Erythroblast (primary cell): ENCODE measurements around the gene JAKMIP3.
"Not testable (repeated sequence)": the region's sequence is repeated elsewhere in the genome, so short reads cannot be mapped to it uniquely, and the experiment has no call there.

Source experiments
- GATA1 ChIP-seq: IDR thresholded peaks from 2 replicates; pipeline ENCODE4 v1.6.1; 2011; ENCODE audit warnings: low read depth, mild to moderate bottlenecking, control low read depth, low read length, moderate library complexity
- POLR2A ChIP-seq: IDR thresholded peaks from 2 replicates; pipeline ENCODE4 v1.6.1; 2011; ENCODE audit warnings: mild to moderate bottlenecking, low read length

- not testable (repeated sequence) for TF ChIP-seq POLR2A, GATA1
Observed at GRCh38 chr10:132084384-132084783, 18.6 kb downstream of the JAKMIP3 start.
